Measurements from ENCODE around the gene IL1RAP.

IL1RAP gene

GRCh38 chr3:190577225-190577624 lies 63.3 kb downstream of the IL1RAP start:
- no peak overlapping the region for H3K4me3 ChIP-seq (ENCODE audit: low read depth, low read length)
- DNase-seq (ENCODE audit: low read depth, low spot score), result no peak
- in situ Hi-C loops (cut with HindIII; ENCODE audit: low sequenced_read_pairs), result no loop called here
- TF ChIP-seq CTCF (IDR thresholded peaks at IDR 0.05; ENCODE audit: low read depth, low read length), result no peak

GRCh38 chr3:190579514-190580137 lies 65.7 kb downstream of the IL1RAP start:
- in situ Hi-C loops (cut with HindIII; ENCODE audit: low sequenced_read_pairs), result no loop called here
- TF ChIP-seq CTCF (IDR thresholded peaks at IDR 0.05; ENCODE audit: low read depth, low read length), result no peak
- no peak overlapping the region for H3K4me3 ChIP-seq (ENCODE audit: low read depth, low read length)
- no peak for DNase-seq (ENCODE audit: low read depth, low spot score)

- in situ Hi-C loops (cut with HindIII; ENCODE audit: low sequenced_read_pairs), result no loop called here
- TF ChIP-seq CTCF (IDR thresholded peaks at IDR 0.05; ENCODE audit: low read depth, low read length), result no peak
- DNase-seq (ENCODE audit: low read depth, low spot score), result no peak
- no peak overlapping the region for H3K4me3 ChIP-seq (ENCODE audit: low read depth, low read length)
Observed at GRCh38 chr3:190580417-190580816, 66.5 kb downstream of the IL1RAP start.

- peak; percentile 11 for DNase-seq (ENCODE audit: low read depth, low spot score)
- H3K4me3 ChIP-seq (ENCODE audit: low read depth, low read length), result no peak overlapping the region
- TF ChIP-seq CTCF (IDR thresholded peaks at IDR 0.05; ENCODE audit: low read depth, low read length), result no peak
- in situ Hi-C loops (cut with HindIII; ENCODE audit: low sequenced_read_pairs), result no loop called here
Observed at GRCh38 chr3:190581041-190581541, 67.2 kb downstream of the IL1RAP start.

- no peak overlapping the region for H3K4me3 ChIP-seq (ENCODE audit: low read depth, low read length)
- DNase-seq (ENCODE audit: low read depth, low spot score), result no peak
- in situ Hi-C loops (cut with HindIII; ENCODE audit: low sequenced_read_pairs), result no loop called here
- no peak for TF ChIP-seq CTCF (IDR thresholded peaks at IDR 0.05; ENCODE audit: low read depth, low read length)
Observed at GRCh38 chr3:190582667-190583066, 68.8 kb downstream of the IL1RAP start.

GRCh38 chr3:190585805-190586630 lies 72.1 kb downstream of the IL1RAP start:
- DNase-seq (ENCODE audit: low read depth, low spot score), result peak; percentile 86
- no peak for TF ChIP-seq CTCF (IDR thresholded peaks at IDR 0.05; ENCODE audit: low read depth, low read length)
- no peak overlapping the region for H3K4me3 ChIP-seq (ENCODE audit: low read depth, low read length)
- in situ Hi-C loops (cut with HindIII; ENCODE audit: low sequenced_read_pairs), result no loop called here
